22Rv1 (cell line): Measurements from ENCODE around the gene JAGN1.

Experiments
- ZFX ChIP-seq: fragments of 450-650 bp; IDR thresholded peaks from 2 replicates; pipeline ENCODE4 v1.6.1; 2017; ENCODE audit warnings: antibody characterized with exemption, borderline replicate concordance
- TF ChIP-seq, protein P1 (sequence below): fragments of 450-650 bp; IDR thresholded peaks from 2 replicates; pipeline ENCODE4 v1.5.1; 2017; ENCODE audit warnings: mild to moderate bottlenecking

DNA sequence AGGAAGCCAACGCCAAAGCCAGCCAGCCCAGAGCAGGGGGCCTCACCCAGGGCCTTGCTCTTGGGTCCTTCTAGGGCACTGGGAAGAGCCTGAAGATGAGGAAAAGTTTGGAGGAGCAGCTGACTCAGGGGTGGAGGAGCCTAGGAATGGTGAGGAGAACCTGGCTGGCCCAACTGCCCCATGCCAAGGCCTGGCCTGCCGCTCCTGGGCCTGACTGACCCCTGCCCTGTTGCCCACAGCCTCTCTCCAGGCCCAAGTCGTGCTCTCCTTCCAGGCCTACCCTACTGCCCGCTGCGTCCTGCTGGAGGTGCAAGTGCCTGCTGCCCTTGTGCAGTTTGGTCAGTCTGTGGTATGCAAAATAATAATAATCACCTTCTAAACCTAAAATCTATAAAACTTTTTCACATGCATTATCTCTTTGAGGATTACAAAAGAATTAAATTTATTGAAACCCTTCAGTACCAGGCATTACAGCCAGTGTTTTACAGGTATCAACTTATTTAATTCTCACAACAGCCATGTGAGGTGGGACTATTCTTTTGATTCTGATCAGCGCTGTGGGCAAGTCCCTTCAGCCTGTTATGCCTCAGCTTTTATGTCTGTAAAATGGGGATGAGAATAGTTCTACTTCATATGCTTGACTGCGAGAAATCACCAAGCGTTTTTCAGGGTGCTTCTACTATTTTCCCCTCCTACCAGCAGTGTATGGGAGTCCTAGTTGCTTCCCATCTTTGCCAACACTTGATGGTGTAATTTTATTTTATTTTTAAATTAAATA is 28.0 kb downstream of the JAGN1 start:
- TF ChIP-seq, protein P1, sequence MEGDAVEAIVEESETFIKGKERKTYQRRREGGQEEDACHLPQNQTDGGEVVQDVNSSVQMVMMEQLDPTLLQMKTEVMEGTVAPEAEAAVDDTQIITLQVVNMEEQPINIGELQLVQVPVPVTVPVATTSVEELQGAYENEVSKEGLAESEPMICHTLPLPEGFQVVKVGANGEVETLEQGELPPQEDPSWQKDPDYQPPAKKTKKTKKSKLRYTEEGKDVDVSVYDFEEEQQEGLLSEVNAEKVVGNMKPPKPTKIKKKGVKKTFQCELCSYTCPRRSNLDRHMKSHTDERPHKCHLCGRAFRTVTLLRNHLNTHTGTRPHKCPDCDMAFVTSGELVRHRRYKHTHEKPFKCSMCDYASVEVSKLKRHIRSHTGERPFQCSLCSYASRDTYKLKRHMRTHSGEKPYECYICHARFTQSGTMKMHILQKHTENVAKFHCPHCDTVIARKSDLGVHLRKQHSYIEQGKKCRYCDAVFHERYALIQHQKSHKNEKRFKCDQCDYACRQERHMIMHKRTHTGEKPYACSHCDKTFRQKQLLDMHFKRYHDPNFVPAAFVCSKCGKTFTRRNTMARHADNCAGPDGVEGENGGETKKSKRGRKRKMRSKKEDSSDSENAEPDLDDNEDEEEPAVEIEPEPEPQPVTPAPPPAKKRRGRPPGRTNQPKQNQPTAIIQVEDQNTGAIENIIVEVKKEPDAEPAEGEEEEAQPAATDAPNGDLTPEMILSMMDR, result no peak
- TF ChIP-seq ZFX, result no peak
